Measurements from ENCODE around the gene PSME1.

PSME1 gene

GRCh38 chr14:24147761-24148428, 11.9 kb downstream of the PSME1 start:
- no peak for DNase-seq (ENCODE audit: low read depth)

- no peak for DNase-seq (ENCODE audit: low read depth)
Measured at GRCh38 chr14:24149302-24149969, 13.4 kb downstream of the PSME1 start.

DNA sequence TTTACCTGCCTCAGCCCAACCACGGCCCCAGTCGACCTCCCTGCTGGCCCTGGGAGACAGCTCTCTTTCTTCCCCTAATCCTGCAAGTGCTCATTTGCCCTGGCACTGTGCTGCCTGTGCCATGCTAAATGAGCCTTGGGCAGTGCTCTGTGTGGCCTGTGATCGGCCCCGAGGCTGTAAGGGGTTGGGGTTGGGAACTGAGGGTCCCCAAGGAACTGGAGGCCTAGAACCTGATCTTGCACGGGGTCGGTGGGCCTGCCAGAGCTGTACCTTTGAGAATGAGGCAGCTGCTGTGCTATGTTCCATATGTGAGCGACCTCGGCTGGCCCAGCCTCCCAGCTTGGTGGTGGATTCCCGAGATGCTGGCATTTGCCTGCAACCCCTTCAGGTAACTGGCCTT, 14.1 kb downstream of the PSME1 start:
- no peak for DNase-seq (ENCODE audit: low read depth)

GRCh38 chr14:24150567-24150966, 14.6 kb downstream of the PSME1 start:
- no peak for DNase-seq (ENCODE audit: low read depth)

- no peak for DNase-seq (ENCODE audit: low read depth)
Measured at GRCh38 chr14:24150993-24151392, 15.0 kb downstream of the PSME1 start.

DNA sequence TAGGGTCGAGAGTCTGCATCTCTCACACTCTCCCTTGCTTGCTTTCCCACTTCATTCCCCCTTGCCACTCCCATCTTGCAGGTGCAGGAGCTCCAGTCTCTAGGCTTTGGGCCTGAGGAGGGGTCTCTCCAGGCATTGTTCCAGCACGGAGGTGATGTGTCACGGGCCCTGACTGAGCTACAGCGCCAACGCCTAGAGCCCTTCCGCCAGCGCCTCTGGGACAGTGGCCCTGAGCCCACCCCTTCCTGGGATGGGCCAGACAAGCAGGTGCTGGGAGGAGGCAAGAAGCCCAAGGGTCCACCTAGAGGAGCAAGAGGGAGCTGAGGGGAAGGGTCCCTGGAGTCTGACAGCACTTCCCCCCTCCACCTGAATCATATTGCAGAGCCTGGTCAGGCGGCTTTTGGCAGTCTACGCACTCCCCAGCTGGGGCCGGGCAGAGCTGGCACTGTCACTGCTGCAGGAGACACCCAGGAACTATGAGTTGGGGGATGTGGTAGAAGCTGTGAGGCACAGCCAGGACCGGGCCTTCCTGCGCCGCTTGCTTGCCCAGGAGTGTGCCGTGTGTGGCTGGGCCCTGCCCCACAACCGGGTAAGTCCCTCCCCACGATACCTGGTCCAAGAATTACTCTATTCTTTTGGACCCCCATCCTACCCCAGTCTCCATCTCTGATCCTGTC, 15.5 kb downstream of the PSME1 start:
- no peak for DNase-seq (ENCODE audit: low read depth)

DNA sequence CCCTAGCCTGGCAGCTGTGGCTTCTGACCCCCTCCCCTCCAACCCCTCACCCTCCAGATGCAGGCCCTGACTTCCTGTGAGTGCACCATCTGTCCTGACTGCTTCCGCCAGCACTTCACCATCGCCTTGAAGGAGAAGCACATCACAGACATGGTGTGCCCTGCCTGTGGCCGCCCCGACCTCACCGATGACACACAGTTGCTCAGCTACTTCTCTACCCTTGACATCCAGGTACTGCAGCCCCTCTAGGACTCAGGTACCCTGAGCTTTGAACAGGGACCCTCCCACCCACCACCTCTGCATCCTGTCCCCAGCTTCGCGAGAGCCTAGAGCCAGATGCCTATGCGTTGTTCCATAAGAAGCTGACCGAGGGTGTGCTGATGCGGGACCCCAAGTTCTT, 19.1 kb downstream of the PSME1 start:
- DNase-seq (ENCODE audit: low read depth), result no peak

GRCh38 chr14:24156840-24157239, 20.8 kb downstream of the PSME1 start:
- no peak for DNase-seq (ENCODE audit: low read depth)

- DNase-seq (ENCODE audit: low read depth), result no peak
Measured at GRCh38 chr14:24157331-24157730, 21.3 kb downstream of the PSME1 start.

GRCh38 chr14:24159777-24160498, 23.9 kb downstream of the PSME1 start:
- no peak for DNase-seq (ENCODE audit: low read depth)

DNA sequence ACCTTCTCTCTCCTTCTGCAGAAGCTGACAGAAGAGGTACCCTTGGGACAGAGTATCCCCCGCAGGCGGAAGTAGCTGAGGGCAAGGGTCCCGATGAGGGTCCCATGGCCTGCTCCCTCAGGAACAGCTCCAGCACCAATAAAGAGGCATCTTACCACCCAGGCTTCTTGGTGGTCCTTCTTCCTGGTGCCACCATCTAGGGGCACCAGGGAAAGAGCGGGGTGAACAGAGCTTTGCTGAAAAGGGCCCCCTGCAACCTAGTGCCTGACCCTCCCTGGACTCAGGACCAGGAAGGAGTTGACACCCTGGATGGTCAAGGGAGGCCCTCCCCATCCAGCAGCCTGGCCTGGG, 24.5 kb downstream of the PSME1 start:
- DNase-seq (ENCODE audit: low read depth), result no peak

DNA sequence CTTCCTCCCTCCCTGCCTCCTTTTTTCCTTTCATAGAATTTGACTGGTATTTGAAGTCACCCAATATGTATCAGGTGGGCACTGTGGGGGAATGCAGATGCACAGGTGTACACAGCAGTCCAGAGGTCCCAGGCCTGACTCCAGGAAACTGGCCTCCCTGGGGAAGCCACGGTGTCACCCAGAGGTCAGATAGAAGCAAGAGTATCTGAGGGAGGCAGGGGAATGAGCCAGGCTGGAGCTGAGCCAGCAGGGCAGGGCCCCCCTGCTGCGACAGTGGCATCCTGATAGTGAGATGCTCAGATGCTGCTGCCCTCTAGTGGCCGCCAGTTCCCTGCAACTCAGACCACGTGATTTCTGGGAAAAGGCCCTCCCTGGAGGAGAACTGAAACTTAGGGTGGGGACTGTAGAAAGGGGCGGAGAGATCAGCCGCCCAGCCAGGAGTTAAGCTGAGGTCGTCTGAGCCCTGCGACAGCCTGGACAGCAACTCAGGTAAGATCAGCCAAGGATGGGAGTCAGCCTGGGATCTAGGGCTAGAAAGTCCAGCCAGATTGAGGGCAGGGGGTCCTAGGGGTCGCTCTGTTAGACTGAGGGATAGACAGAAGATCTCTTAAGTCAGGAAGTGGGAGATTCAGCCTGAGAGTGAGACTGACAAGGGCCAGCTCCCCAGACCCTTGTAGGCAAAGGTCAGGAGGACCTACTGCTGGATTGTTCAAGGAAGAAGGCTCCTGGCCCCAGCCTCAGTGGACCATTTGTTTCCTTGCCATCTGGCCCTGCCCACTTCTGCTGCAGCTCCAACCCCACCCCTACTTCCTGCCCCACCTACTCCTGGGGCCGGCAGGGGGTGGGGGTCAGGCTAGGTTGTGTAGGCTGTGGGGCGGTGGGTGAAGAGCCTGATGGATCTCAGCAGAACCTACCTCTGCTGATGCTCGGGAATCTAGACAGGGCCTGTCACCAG, 25.1 kb downstream of the PSME1 start, which contains the start of gene IRF9:
TSS of gene IRF9 (plus strand) at position 416 of the 955 bp plus-strand sequence. CDS start 880 bp downstream, outside the sequence.
- peak; percentile 98 for DNase-seq (ENCODE audit: low read depth)

GRCh38 chr14:24162093-24162492, 26.1 kb downstream of the PSME1 start:
- DNase-seq (ENCODE audit: low read depth), result no peak

GRCh38 chr14:24164518-24164991, 28.6 kb downstream of the PSME1 start:
- no peak for DNase-seq (ENCODE audit: low read depth)

DNA sequence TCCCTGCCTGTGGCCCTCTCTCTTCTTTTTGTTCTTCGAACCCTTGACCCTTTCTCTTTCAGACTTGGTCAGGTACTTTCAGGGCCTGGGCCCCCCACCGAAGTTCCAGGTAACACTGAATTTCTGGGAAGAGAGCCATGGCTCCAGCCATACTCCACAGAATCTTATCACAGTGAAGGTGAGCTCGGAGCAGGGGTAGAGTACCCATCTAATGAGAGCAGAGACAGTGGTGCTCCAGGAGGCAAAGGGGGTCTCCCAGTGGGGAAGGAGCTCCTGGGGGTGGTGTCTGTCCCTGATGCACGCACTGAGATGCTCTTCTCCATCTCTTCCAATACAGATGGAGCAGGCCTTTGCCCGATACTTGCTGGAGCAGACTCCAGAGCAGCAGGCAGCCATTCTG, 29.8 kb downstream of the PSME1 start:
- no peak for DNase-seq (ENCODE audit: low read depth)

DNA sequence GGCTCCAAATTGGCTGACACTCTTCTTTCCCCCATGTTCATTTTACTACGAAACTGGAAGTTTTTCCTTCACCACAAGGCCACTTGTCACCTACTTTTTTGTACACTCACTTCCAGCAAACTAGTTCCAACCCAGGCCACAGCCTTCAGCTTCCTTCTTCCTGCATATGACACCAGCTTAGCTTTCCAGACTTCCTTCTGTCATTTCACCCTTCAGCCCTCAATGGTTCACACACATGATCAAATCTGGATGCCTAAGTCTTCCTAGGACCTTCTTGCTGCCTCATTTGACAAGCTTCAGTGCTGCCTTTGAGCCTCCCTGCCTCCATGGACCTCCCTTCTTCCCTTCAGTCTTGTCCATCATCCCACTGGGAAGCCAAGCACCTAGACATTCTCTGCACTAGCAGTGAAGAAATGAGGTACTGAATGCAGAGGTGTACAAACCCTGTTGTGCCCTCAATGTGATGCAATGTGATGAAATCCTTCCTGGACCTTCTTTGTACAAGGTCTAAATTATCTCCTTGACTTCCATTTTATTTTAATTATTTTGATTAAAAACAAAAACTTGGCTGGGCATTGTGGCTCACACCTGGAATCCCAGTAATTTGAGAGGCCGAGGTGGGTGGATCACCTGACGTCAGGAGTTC, 31.6 kb downstream of the PSME1 start:
- no peak for DNase-seq (ENCODE audit: low read depth)

GRCh38 chr14:24171422-24172260, 35.6 kb downstream of the PSME1 start, which contains the start of gene REC8:
TSS of gene REC8 (plus strand) at chr14:24172080. CDS start at chr14:24172553, 473 bp downstream.
- DNase-seq (ENCODE audit: low read depth), result peak; percentile 62

DNA sequence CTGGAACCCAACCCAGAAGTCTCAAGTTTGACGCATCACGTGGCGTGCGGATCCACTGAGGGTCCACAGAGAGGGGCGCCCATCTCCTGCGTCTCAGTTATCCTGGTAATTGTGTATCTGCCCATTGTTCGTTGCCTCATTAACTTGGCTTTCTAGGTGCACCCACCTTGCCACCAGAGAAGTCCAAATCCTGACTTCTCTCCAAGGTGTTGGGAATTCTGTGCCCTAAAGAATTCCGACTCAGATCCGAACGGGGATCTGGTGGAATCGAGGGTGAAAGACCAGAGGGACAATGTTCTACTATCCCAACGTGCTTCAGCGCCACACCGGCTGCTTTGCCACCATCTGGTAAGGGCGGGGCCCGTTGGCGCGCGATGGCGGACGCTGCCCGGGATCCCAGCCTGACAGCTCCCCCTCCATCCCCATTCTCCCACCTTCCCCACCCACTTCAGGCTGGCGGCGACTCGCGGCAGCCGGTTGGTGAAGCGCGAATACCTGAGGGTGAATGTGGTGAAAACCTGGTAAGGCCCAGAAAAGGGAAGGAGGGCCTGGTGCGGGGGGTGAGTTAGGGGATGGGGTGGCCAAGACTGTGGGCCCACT, 36.4 kb downstream of the PSME1 start:
- DNase-seq (ENCODE audit: low read depth), result no peak

DNA sequence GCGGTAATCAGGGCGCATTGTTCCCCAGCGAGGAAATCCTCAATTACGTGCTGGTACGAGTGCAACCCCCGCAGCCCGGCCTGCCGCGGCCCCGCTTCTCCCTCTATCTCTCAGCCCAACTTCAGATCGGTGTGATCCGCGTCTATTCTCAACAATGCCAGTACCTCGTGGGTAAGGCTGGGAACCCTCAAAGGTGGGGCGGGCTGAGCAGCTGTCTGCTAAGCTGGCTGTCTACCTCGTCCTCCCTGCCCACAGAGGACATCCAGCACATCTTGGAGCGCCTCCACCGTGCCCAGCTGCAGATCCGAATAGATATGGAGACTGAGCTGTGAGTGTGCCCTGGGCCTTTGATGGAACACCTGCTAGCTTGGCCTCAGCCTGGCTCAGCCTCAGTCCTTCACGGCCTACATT, 36.9 kb downstream of the PSME1 start:
- DNase-seq (ENCODE audit: low read depth), result no peak
